GM18858 (cell line): ENCODE results near the gene POU5F2.

Source experiments
- ATAC-seq: cut with Tn5 transposase; IDR thresholded peaks from one replicate; pipeline ENCODE4 v1.9.1; 2021; ENCODE audit not compliant: unreplicated experiment

POU5F2 gene

GRCh38 chr5:93717162-93717561 lies 24.2 kb downstream of the POU5F2 start:
- no peak for ATAC-seq

- no peak for ATAC-seq
Measured at GRCh38 chr5:93716453-93716852, 24.9 kb downstream of the POU5F2 start.

- ATAC-seq: no peak
Measured at GRCh38 chr5:93715761-93716160, 25.6 kb downstream of the POU5F2 start.

- ATAC-seq: no peak
Measured at GRCh38 chr5:93715327-93715726, 26.1 kb downstream of the POU5F2 start.

- ATAC-seq: no peak
Measured at GRCh38 chr5:93708442-93708841, 33.0 kb downstream of the POU5F2 start.

- ATAC-seq: no peak
Measured at GRCh38 chr5:93705896-93706295, 35.5 kb downstream of the POU5F2 start.

GRCh38 chr5:93704996-93705395 lies 36.4 kb downstream of the POU5F2 start:
- ATAC-seq: no peak

- ATAC-seq: no peak
Measured at GRCh38 chr5:93691997-93692396, 49.4 kb downstream of the POU5F2 start.
